CD14-positive monocyte (primary cell): ENCODE results near the gene GNAL. TPM values are rescaled to one million over a fixed set of nuclear protein-coding genes. Genes with fewer than 3 reads are reported as not detected.

Experiments
- DNase-seq, 3 donors: peaks; one replicate each; pipeline ENCODE4 v3.0.0-alpha.2; 2011 to 2022
- H2AFZ ChIP-seq: 2 replicates; pipeline ENCODE4 v1.6.0; 2012; ENCODE audit warnings: mild to moderate bottlenecking, low read depth, low read length, inconsistent platforms; ENCODE audit not compliant: insufficient read depth, poor library complexity, severe bottlenecking
- H3K27ac ChIP-seq, 2 donors: 1 replicate in 1 of 2; 2 replicates in 1 of 2; pipeline ENCODE4 v1.5.1; 2012 to 2013; ENCODE audit warnings: low read length in 2 of 2, control low read depth in 1 of 2, inconsistent platforms in 1 of 2, low read depth in 1 of 2, mild to moderate bottlenecking in 1 of 2
- H3K27me3 ChIP-seq, 2 donors: one replicate each; pipeline versions ENCODE4 v1.6.0 to v1.6.1; 2011 to 2013; ENCODE audit warnings: low read length in 2 of 2; ENCODE audit not compliant: control insufficient read depth in 2 of 2, insufficient read depth in 2 of 2
- H3K36me3 ChIP-seq, 2 donors: replicated peaks in 1 of 2; 1 replicate in 1 of 2; 2 replicates in 1 of 2; pipeline versions ENCODE4 v1.5.1 to v1.6.1; 2012 to 2013; ENCODE audit warnings: low read length in 2 of 2, control low read depth in 1 of 2, inconsistent platforms in 1 of 2, mild to moderate bottlenecking in 1 of 2; ENCODE audit not compliant: insufficient read depth in 2 of 2, control insufficient read depth in 1 of 2
- H3K4me1 ChIP-seq, 2 donors: 1 replicate in 1 of 2; 2 replicates in 1 of 2; pipeline versions ENCODE4 v1.5.1 to v1.6.1; 2012 to 2013; ENCODE audit warnings: low read length in 2 of 2, control low read depth in 1 of 2, inconsistent platforms in 1 of 2, mild to moderate bottlenecking in 1 of 2, moderate library complexity in 1 of 2; ENCODE audit not compliant: insufficient read depth in 2 of 2, control insufficient read depth in 1 of 2
- H3K4me2 ChIP-seq: replicated peaks from 2 replicates; pipeline ENCODE3; 2012; ENCODE audit warnings: low read length, moderate library complexity, mild to moderate bottlenecking; ENCODE audit not compliant: poor library complexity, severe bottlenecking; ENCODE audit errors: extremely low read depth
- H3K4me3 ChIP-seq, 3 experiments: fragments of 200-600 bp in 1 of 3; sonication (generic) in 1 of 3; replicated peaks in 1 of 3; 1 replicate in 2 of 3; 2 replicates in 1 of 3; pipeline ENCODE4 v1.5.1; 2011 to 2013; ENCODE audit warnings: low read length in 3 of 3, mild to moderate bottlenecking in 3 of 3, control low read depth in 2 of 3, low read depth in 2 of 3, inconsistent platforms in 1 of 3, moderate library complexity in 1 of 3
- H3K79me2 ChIP-seq: 2 replicates; pipeline ENCODE4 v1.6.0; 2012; ENCODE audit warnings: mild to moderate bottlenecking, control low read depth, inconsistent platforms, low read length, moderate library complexity; ENCODE audit not compliant: insufficient read depth
- H3K9ac ChIP-seq: 2 replicates; pipeline ENCODE4 v1.6.0; 2017; ENCODE audit warnings: low read length, mild to moderate bottlenecking; ENCODE audit not compliant: insufficient read depth, poor library complexity, severe bottlenecking
- H3K9me3 ChIP-seq, 2 donors: replicated peaks in 1 of 2; 1 replicate in 1 of 2; 2 replicates in 1 of 2; pipeline versions ENCODE4 v1.5.1 to v1.6.1; 2012 to 2013; ENCODE audit warnings: low read length in 2 of 2, control low read depth in 1 of 2; ENCODE audit not compliant: control insufficient read depth in 1 of 2, insufficient read depth in 1 of 2
- H4K20me1 ChIP-seq: 2 replicates; pipeline ENCODE4 v1.6.0; 2012; ENCODE audit warnings: mild to moderate bottlenecking, low read length, control low read depth, moderate library complexity; ENCODE audit not compliant: insufficient read depth
- H3K27ac Mint-ChIP-seq, 7 donors: one replicate each; pipeline ENCODE4 v1.8.0; 2020; ENCODE audit warnings: mild to moderate bottlenecking in 7 of 7, mixed read lengths in 7 of 7, moderate library complexity in 6 of 7, inconsistent platforms in 2 of 7
- H3K27me3 Mint-ChIP-seq, 3 donors: one replicate each; pipeline ENCODE4 v1.8.0; 2021 to 2022; ENCODE audit warnings: low read depth in 3 of 3, mild to moderate bottlenecking in 3 of 3, mixed read lengths in 3 of 3, moderate library complexity in 3 of 3, inconsistent platforms in 1 of 3
- H3K36me3 Mint-ChIP-seq, 2 donors: one replicate each; pipeline ENCODE4 v1.8.0; 2020; ENCODE audit warnings: mixed read lengths in 2 of 2, inconsistent platforms in 1 of 2, mild to moderate bottlenecking in 1 of 2
- H3K4me1 Mint-ChIP-seq: one replicate; pipeline ENCODE4 v1.8.0; 2020; ENCODE audit warnings: mild to moderate bottlenecking, mixed read lengths
- H3K4me3 Mint-ChIP-seq, 2 donors: one replicate each; pipeline ENCODE4 v1.8.0; 2020; ENCODE audit warnings: mild to moderate bottlenecking in 2 of 2, mixed read lengths in 2 of 2, moderate library complexity in 1 of 2
- H3K9me3 Mint-ChIP-seq, 7 donors: one replicate each; pipeline ENCODE4 v1.8.0; 2020 to 2022; ENCODE audit warnings: mixed read lengths in 7 of 7, mild to moderate bottlenecking in 6 of 7, moderate library complexity in 6 of 7, inconsistent platforms in 2 of 7
- CTCF ChIP-seq: fragments of 200-600 bp; IDR thresholded peaks from one replicate; pipeline ENCODE4 v1.8.0; 2022; ENCODE audit warnings: antibody characterized with exemption, mild to moderate bottlenecking
- WGBS: methylation state at CpG from one replicate; pipeline ENCODE4 v1.1.5; 2013; ENCODE audit warnings: missing lambda C conversion rate; ENCODE audit not compliant: insufficient coverage; 5-methylcytosine and 5-hydroxymethylcytosine counted together
- intact Hi-C, 2 donors: fragments of 100-400 bp; cut with micrococcal nuclease; formaldehyde crosslinking; loops; one replicate each; pipeline versions ENCODE4 v1.15.0 to v1.15.1; 2023
- polyA plus RNA-seq, 3 donors: library from polyadenylated mRNA; depleted of rRNA in 1 of 3; unstranded in 2 of 3; stranded (reverse) in 1 of 3; fragments of 300-500 nt in 2 of 3; fragments of >200 nt in 1 of 3; fragmentation: Illumina TruSeq in 2 of 3; gene quantifications; 1 replicate in 2 of 3; 2 replicates in 1 of 3; pipeline ENCODE4 v1.2.3, GENCODE V29; 2012 to 2021

Gene GNAL
- polyA plus RNA-seq, 3 donors: 0.01 to 0.03 TPM; not detected in 1

- no peak overlapping the region for H3K27ac ChIP-seq
- no peak overlapping the region for H3K9ac ChIP-seq
- H3K4me1 ChIP-seq: no peaks in the 10 kb centered on the region
- H3K36me3 ChIP-seq: no peaks in the 10 kb centered on the region
- no peaks in the 10 kb centered on the region for H3K36me3 Mint-ChIP-seq
- no peaks in the 10 kb centered on the region for H3K79me2 ChIP-seq
- H3K4me3 ChIP-seq: no peak overlapping the region
- no peak overlapping the region for H3K4me3 Mint-ChIP-seq
- H3K27ac Mint-ChIP-seq: peak overlapping the region in 1 of 7 donors; percentile 72
- no peak overlapping the region for H3K4me2 ChIP-seq
- no peaks in the 10 kb centered on the region for H3K9me3 ChIP-seq
- no peaks in the 10 kb centered on the region for H3K4me1 Mint-ChIP-seq
- intact Hi-C loops: no loop called here
- H3K9me3 Mint-ChIP-seq: no peaks in the 10 kb centered on the region
- no peak for TF ChIP-seq CTCF
- no peak overlapping the region for H2AFZ ChIP-seq
- H4K20me1 ChIP-seq: no peaks in the 10 kb centered on the region
- no CpG with 5 or more reads among the region's 2 CpGs for WGBS
- DNase-seq: no peak
- peaks cover 13 to 21% (median 13%) of the 10 kb centered on the region in 3 donors for H3K27me3 Mint-ChIP-seq
- H3K27me3 ChIP-seq: peaks cover 4 to 6% of the 10 kb centered on the region in 2 donors
These were observed 72.5 kb downstream of the GNAL start for GRCh38 chr18:11761553-11761952.

GRCh38 chr18:11762429-11762828 is 73.4 kb downstream of the GNAL start:
- Histone ChIP-seq H3K27ac (no peak overlapping the region), H3K27me3 (peaks cover under 1 to 4% of the 10 kb centered on the region in 2 donors), H3K9me3 (no peaks in the 10 kb centered on the region), H3K4me1 (no peaks in the 10 kb centered on the region), H4K20me1 (no peaks in the 10 kb centered on the region), H3K4me2 (no peak overlapping the region), H3K9ac (no peak overlapping the region), H3K36me3 (no peaks in the 10 kb centered on the region), H3K4me3 (no peak overlapping the region), H2AFZ (no peak overlapping the region), H3K79me2 (no peaks in the 10 kb centered on the region)
- H3K9me3 Mint-ChIP-seq: no peaks in the 10 kb centered on the region
- H3K27me3 Mint-ChIP-seq: peaks cover 8 to 22% (median 9%) of the 10 kb centered on the region in 3 donors
- H3K27ac Mint-ChIP-seq: no peak overlapping the region
- H3K4me3 Mint-ChIP-seq: no peak overlapping the region
- 86% methylated on average over 6 of the region's 7 CpGs for WGBS
- no peaks in the 10 kb centered on the region for H3K4me1 Mint-ChIP-seq
- DNase-seq: no peak
- H3K36me3 Mint-ChIP-seq: no peaks in the 10 kb centered on the region
- intact Hi-C loops: no loop called here
- no peak for TF ChIP-seq CTCF
